BE2C (cell line): ENCODE results near the gene SP140.
"Not testable (repeated sequence)": the region's sequence is repeated elsewhere in the genome, so short reads cannot be mapped to it uniquely, and the experiment has no call there.

Source experiments
- DNase-seq: peaks from one replicate; pipeline ENCODE4 v3.0.0-alpha.2; 2020
- H3K27me3 ChIP-seq: fragments of 250-450 bp; sonication (Bioruptor Pico); 2 replicates; pipeline ENCODE4 v1.5.1; 2020; ENCODE audit warnings: mild to moderate bottlenecking
- H3K36me3 ChIP-seq: fragments of 250-450 bp; sonication (Bioruptor Pico); 2 replicates; pipeline ENCODE4 v1.5.1; 2020; ENCODE audit warnings: mild to moderate bottlenecking
- H3K4me1 ChIP-seq: fragments of 250-450 bp; sonication (Bioruptor Pico); 2 replicates; pipeline ENCODE4 v1.5.1; 2020
- H3K4me3 ChIP-seq: 2 replicates; pipeline ENCODE4 v1.5.1; 2011; ENCODE audit warnings: low read depth, low read length
- H3K9me3 ChIP-seq: fragments of 250-450 bp; sonication (Bioruptor Pico); 2 replicates; pipeline ENCODE4 v1.5.1; 2020
- CTCF ChIP-seq: IDR thresholded peaks from 2 replicates; pipeline ENCODE4 v1.5.1; 2012; ENCODE audit warnings: mild to moderate bottlenecking, low read depth, low read length

Gene SP140

GRCh38 chr2:230246206-230246605 is 20.7 kb downstream of the SP140 start:
- no peaks in the 10 kb centered on the region for H3K36me3 ChIP-seq
- H3K4me1 ChIP-seq = no peaks in the 10 kb centered on the region
- no peak for DNase-seq
- H3K4me3 ChIP-seq = no peak overlapping the region
- H3K9me3 ChIP-seq = no peaks in the 10 kb centered on the region
- H3K27me3 ChIP-seq = no peaks in the 10 kb centered on the region
- no peak for TF ChIP-seq CTCF

- no peak for TF ChIP-seq CTCF
- no peak for DNase-seq
- no peaks in the 10 kb centered on the region for H3K4me1 ChIP-seq
- H3K36me3 ChIP-seq = no peaks in the 10 kb centered on the region
- H3K27me3 ChIP-seq = no peaks in the 10 kb centered on the region
- H3K9me3 ChIP-seq = no peaks in the 10 kb centered on the region
- no peak overlapping the region for H3K4me3 ChIP-seq
These were observed 24.7 kb downstream of the SP140 start for GRCh38 chr2:230250231-230250630.

- TF ChIP-seq CTCF = no peak
- Histone ChIP-seq H3K36me3 (no peaks in the 10 kb centered on the region), H3K27me3 (no peaks in the 10 kb centered on the region), H3K9me3 (no peaks in the 10 kb centered on the region), H3K4me1 (no peaks in the 10 kb centered on the region), H3K4me3 (no peak overlapping the region)
- no peak for DNase-seq
These were observed 28.8 kb downstream of the SP140 start for GRCh38 chr2:230254152-230254881.

DNA sequence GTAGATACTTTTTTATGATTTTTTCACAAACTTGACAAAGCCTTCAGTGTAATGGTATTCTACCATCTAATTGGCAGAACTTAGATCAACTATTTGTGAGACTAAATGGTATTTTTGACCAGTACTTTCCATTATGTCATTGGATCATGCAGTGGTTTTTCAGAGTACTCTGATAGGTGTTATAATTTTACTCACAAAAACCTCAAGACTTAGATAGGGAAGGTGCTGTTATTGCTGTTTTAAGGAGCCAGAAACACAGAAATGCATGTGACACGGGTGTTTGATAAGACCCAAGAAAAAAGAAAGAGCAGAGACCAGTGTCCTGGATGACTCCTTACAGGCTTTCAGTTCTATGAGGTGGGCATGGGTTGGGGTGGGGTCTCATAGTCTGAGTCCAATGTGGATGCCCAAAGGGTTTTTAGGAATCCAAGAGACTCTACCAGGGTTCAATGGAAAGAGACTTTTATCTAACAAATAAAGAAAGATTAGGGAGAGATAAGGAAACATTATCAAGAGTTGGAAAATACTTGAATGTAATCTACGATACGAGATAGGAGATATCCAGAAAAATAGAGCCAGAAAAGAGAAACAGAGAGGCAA is 31.3 kb downstream of the SP140 start:
- no peaks in the 10 kb centered on the region for H3K27me3 ChIP-seq
- DNase-seq = no peak
- TF ChIP-seq CTCF = no peak
- H3K4me3 ChIP-seq = no peak overlapping the region
- no peaks in the 10 kb centered on the region for H3K9me3 ChIP-seq
- H3K36me3 ChIP-seq = no peaks in the 10 kb centered on the region
- no peaks in the 10 kb centered on the region for H3K4me1 ChIP-seq

- Histone ChIP-seq H3K4me3 (no peak overlapping the region), H3K36me3 (no peaks in the 10 kb centered on the region), H3K4me1 (no peaks in the 10 kb centered on the region), H3K27me3 (no peaks in the 10 kb centered on the region), H3K9me3 (no peaks in the 10 kb centered on the region)
- TF ChIP-seq CTCF = no peak
- DNase-seq = no peak
These were observed 32.9 kb downstream of the SP140 start for GRCh38 chr2:230258483-230258882.

DNA sequence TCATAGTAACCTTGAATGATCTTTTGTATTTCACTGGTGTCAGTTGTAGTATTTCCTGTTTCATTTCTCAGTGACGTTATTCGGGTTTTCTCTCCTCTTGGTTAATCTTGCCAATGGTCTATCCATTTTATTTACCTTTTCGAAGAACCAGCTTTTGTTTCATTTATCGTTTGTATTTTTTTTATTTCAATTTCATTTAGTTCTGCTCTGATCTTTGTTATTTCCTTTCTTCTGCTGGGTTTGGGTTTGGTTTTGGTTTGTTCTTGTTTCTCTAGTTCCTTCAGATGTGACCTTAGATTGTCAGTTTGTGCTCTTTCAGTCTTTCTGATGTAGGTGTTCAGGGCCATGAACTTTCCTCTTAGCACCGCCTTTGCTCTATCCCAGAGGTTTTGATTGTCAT is 36.7 kb downstream of the SP140 start:
- Histone ChIP-seq H3K36me3 (no peaks in the 10 kb centered on the region), H3K9me3 (no peaks in the 10 kb centered on the region), H3K4me1 (no peaks in the 10 kb centered on the region), H3K27me3 (no peaks in the 10 kb centered on the region), H3K4me3 (no peak overlapping the region)
- no peak for DNase-seq
- TF ChIP-seq CTCF = no peak

DNA sequence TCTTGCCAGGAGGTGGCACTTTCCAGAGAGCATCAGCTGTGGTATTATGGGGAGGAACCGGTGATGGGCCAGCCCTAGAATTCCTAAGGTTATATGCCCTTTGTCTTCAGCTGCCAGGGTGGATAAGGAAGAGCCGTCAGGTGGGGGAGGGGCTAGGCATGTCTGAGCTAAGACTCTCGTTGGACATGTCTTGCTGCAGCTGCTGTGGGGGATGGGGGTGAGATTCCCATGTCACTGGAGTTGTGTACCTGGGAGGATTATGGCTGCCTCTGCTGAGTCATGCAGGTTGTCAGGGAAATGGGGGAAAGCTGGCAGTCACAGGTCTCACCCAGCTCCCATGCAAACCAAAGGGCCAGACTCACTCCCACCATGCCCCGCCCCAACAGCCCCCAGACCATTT is 39.4 kb downstream of the SP140 start:
- H3K4me1 ChIP-seq, DNase-seq, H3K9me3 ChIP-seq, H3K4me3 ChIP-seq, H3K27me3 ChIP-seq, H3K36me3 ChIP-seq: not testable (repeated sequence)
